Ishikawa (cell line): ENCODE measurements around the gene GPR137B.

Experiments
- CEBPB ChIP-seq: IDR thresholded peaks from 2 replicates; pipeline ENCODE4 v1.6.1; 2012
- EP300 ChIP-seq: IDR thresholded peaks from 2 replicates; pipeline ENCODE4 v1.6.1; 2012; ENCODE audit warnings: borderline replicate concordance
- TF ChIP-seq, protein P1 (sequence below): IDR thresholded peaks from 2 replicates; pipeline ENCODE4 v1.6.1; 2012; ENCODE audit warnings: low read depth, mild to moderate bottlenecking

DNA sequence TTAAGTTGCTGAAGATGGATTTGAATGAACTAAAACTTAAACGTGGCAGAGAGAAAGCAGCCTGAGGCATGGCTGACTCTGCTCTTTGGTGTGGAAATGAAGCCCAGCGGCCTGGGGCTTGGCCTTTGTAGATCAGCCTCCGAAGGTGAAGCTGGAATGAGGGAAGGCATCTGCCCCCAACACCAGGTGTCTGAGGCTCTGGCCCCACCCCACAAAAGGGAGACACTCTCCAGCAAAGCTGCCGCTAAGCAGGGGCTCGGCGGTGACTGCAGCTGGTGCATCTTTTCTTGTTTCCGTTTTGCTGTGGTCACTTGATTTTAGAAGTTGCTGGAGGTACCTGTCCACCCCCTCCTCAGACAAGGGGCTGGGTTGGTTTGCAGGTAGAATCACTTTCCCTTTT, 39.3 kb upstream of the GPR137B start:
- TF ChIP-seq EP300 (no peak), CEBPB (no peak)
- TF ChIP-seq, protein P1, sequence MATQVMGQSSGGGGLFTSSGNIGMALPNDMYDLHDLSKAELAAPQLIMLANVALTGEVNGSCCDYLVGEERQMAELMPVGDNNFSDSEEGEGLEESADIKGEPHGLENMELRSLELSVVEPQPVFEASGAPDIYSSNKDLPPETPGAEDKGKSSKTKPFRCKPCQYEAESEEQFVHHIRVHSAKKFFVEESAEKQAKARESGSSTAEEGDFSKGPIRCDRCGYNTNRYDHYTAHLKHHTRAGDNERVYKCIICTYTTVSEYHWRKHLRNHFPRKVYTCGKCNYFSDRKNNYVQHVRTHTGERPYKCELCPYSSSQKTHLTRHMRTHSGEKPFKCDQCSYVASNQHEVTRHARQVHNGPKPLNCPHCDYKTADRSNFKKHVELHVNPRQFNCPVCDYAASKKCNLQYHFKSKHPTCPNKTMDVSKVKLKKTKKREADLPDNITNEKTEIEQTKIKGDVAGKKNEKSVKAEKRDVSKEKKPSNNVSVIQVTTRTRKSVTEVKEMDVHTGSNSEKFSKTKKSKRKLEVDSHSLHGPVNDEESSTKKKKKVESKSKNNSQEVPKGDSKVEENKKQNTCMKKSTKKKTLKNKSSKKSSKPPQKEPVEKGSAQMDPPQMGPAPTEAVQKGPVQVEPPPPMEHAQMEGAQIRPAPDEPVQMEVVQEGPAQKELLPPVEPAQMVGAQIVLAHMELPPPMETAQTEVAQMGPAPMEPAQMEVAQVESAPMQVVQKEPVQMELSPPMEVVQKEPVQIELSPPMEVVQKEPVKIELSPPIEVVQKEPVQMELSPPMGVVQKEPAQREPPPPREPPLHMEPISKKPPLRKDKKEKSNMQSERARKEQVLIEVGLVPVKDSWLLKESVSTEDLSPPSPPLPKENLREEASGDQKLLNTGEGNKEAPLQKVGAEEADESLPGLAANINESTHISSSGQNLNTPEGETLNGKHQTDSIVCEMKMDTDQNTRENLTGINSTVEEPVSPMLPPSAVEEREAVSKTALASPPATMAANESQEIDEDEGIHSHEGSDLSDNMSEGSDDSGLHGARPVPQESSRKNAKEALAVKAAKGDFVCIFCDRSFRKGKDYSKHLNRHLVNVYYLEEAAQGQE: no peak
